Skeletal muscle satellite cell (primary cell): ENCODE results near the gene FOXK2.

Source experiments
- H3K27me3 ChIP-seq: 2 replicates; pipeline ENCODE4 v1.7.0; 2013; ENCODE audit warnings: low read length; ENCODE audit not compliant: control insufficient read depth, insufficient read depth
- H3K36me3 ChIP-seq: 2 replicates; pipeline ENCODE4 v1.7.0; 2013; ENCODE audit warnings: mild to moderate bottlenecking, control low read depth, low read length; ENCODE audit not compliant: insufficient read depth
- H3K4me1 ChIP-seq: 2 replicates; pipeline ENCODE4 v1.7.0; 2013; ENCODE audit warnings: low read length; ENCODE audit not compliant: control insufficient read depth, insufficient read depth
- H3K4me2 ChIP-seq: 2 replicates; pipeline ENCODE4 v1.7.0; 2013; ENCODE audit warnings: mild to moderate bottlenecking, low read length
- H3K4me3 ChIP-seq: 2 replicates; pipeline ENCODE4 v1.7.0; 2013; ENCODE audit warnings: low read length
- H3K9ac ChIP-seq: 2 replicates; pipeline ENCODE4 v1.7.0; 2013; ENCODE audit warnings: mild to moderate bottlenecking, low read depth, low read length, moderate library complexity
- H3K9me3 ChIP-seq: replicated peaks from 2 replicates; pipeline ENCODE4 v1.7.0; 2013; ENCODE audit warnings: mild to moderate bottlenecking, control low read depth, low read length

Gene FOXK2

DNA sequence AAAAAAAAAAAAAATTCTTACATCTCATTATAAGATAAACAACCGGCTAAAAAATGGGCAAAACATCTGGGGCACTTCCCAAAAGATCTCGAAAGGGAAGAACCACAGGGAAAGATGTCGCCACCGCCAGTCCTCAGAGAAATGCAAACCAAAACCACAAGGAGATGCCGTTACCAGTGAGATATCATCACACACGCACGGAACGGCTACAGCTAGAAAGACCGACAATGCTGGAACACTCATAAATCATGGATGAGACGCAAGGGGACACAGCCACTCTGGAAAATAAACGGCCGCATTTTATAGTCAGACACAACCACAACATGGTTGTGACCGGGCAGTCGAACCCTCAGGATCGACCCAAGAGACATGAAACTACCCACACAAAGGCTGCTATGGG lies 104.2 kb downstream of the FOXK2 start:
- Histone ChIP-seq H3K9me3 (no peaks in the 10 kb centered on the region), H3K4me1 (no peaks in the 10 kb centered on the region), H3K4me2 (no peak overlapping the region), H3K27me3 (no peaks in the 10 kb centered on the region), H3K36me3 (peaks cover 69% of the 10 kb centered on the region), H3K9ac (no peak overlapping the region), H3K4me3 (no peak overlapping the region)

DNA sequence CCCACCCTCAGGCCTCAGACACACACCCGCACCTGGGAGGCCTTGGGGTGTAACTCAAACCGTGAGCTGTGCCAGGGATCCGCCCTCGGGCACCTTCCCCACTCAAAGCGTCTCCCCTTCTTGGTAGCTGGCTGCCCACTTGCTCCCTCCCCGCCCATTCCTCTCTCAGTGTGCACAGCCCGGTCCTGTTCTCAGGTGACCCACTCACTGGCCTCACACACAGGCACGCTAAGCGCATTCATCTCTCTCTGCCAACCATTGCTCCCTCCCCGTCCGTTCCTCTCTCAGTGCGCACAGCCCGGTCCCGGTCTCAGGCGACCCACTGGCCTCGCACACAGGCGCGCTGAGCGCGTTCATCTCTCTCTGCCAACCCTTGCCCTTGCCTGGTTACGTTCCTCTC lies 107.9 kb downstream of the FOXK2 start:
- Histone ChIP-seq H3K4me1 (no peaks in the 10 kb centered on the region), H3K9ac (no peak overlapping the region), H3K4me2 (no peak overlapping the region), H3K27me3 (no peaks in the 10 kb centered on the region), H3K4me3 (no peak overlapping the region), H3K9me3 (no peaks in the 10 kb centered on the region), H3K36me3 (peaks cover 55% of the 10 kb centered on the region)

DNA sequence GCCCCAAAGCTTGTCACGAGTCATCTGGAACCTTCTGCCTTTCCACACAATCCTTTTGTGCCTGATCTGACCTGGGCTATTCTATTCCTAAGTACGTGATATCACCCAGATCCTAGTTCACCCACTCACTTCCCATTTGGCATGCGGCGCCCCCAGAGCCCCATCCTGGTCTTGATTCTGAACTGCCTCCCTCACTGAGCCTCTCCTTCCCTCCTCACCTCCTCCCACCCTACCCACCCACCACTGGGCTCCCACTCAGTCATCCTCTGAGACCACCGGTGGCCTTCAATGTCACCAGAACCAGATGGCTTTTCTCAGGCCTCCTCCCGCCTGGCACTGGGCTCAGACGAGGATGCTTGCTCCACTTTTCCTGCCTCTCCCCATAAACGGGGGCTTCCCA lies 110.2 kb downstream of the FOXK2 start:
- peaks cover 58% of the 10 kb centered on the region for H3K36me3 ChIP-seq
- no peak overlapping the region for H3K4me2 ChIP-seq
- no peaks in the 10 kb centered on the region for H3K4me1 ChIP-seq
- no peaks in the 10 kb centered on the region for H3K9me3 ChIP-seq
- no peak overlapping the region for H3K9ac ChIP-seq
- no peaks in the 10 kb centered on the region for H3K27me3 ChIP-seq
- H3K4me3 ChIP-seq = no peak overlapping the region

DNA sequence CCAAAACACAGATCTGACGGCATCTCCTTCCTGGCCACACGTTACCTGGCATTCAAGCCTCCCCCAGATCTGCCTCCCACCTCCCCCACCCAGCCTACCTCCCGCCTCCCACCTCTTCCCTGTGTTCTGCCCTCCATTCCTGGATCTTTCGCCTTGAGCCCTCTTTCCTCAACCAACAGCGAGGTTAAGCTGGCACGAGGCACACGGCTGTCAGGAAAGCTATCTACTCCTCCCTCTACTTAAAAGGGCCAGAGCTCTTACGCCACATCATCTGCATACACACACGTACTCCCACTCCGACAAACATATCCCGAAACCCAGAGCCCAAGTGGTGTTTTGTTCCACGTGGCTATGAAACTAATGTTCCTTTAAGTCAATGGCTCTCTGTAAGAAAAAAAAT lies 110.7 kb downstream of the FOXK2 start:
- Histone ChIP-seq H3K4me2 (no peak overlapping the region), H3K9ac (no peak overlapping the region), H3K27me3 (no peaks in the 10 kb centered on the region), H3K4me3 (no peak overlapping the region), H3K4me1 (no peaks in the 10 kb centered on the region), H3K36me3 (peaks cover 54% of the 10 kb centered on the region), H3K9me3 (no peaks in the 10 kb centered on the region)

DNA sequence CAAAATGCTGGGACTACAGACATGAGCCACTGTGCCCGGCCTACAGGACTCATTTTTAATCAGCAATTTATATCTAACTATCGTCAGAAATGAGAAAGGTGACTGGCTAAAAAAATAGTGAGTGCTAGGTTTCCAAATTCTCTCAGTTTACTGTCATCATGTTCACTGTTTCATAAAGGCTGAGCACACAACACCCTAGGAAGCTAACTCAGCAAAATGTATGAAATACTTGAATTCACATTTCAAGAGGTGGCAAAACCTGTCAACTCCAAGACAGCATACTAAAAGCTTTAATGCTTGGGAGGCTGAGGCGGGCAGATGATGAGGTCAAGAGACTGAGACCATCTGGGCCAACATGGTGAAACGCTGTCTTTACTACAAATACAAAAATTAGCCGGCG lies 112.0 kb downstream of the FOXK2 start:
- H3K36me3 ChIP-seq = peaks cover 47% of the 10 kb centered on the region
- no peak overlapping the region for H3K9ac ChIP-seq
- H3K4me1 ChIP-seq = no peaks in the 10 kb centered on the region
- H3K4me2 ChIP-seq = no peak overlapping the region
- H3K27me3 ChIP-seq = no peaks in the 10 kb centered on the region
- no peak overlapping the region for H3K4me3 ChIP-seq
- no peaks in the 10 kb centered on the region for H3K9me3 ChIP-seq

DNA sequence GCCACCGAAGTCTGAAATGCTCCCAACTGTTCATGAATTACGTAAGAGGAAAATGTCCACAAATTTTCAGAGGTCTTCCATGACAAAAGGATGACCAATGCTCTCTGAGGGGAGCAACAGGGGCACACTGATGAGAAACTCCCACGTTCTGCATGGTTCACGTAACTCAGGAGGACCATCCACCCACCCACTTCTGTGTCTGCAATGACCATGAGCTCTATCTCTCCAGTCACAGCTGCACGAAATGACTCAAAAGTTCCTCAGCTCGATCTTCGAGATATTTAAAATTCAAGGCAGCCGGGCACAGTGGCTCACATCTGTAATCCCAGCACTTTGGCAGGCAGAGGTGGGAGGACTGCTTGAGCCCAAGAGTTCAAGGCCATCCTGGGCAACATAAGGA lies 112.9 kb downstream of the FOXK2 start:
- H3K4me3 ChIP-seq = no peak overlapping the region
- no peak overlapping the region for H3K4me2 ChIP-seq
- H3K27me3 ChIP-seq = no peaks in the 10 kb centered on the region
- H3K9me3 ChIP-seq = no peaks in the 10 kb centered on the region
- no peak overlapping the region for H3K9ac ChIP-seq
- H3K4me1 ChIP-seq = no peaks in the 10 kb centered on the region
- H3K36me3 ChIP-seq = peaks cover 43% of the 10 kb centered on the region

DNA sequence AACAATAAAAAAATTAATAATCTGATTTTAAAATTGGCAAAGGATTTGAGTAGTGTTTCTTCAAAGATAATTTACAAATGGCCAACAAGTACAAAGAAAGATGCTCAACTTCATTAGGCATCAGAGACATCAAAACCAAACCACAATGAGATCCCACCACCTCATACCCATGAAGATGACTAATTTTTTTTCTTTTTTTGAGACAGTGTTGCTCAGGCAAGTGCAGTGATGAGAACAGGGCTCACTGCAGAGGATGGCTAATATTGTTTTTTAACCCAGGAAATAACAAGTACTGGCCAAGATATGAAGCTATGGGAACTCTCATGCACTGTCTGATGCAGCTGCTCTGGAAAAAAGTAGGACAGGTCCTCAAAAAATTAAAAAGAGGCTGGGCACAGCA lies 113.8 kb downstream of the FOXK2 start:
- H3K27me3 ChIP-seq = no peaks in the 10 kb centered on the region
- H3K9me3 ChIP-seq = no peaks in the 10 kb centered on the region
- H3K4me2 ChIP-seq = no peak overlapping the region
- peaks cover 2% of the 10 kb centered on the region for H3K4me1 ChIP-seq
- peaks cover 40% of the 10 kb centered on the region for H3K36me3 ChIP-seq
- H3K9ac ChIP-seq = no peak overlapping the region
- no peak overlapping the region for H3K4me3 ChIP-seq

DNA sequence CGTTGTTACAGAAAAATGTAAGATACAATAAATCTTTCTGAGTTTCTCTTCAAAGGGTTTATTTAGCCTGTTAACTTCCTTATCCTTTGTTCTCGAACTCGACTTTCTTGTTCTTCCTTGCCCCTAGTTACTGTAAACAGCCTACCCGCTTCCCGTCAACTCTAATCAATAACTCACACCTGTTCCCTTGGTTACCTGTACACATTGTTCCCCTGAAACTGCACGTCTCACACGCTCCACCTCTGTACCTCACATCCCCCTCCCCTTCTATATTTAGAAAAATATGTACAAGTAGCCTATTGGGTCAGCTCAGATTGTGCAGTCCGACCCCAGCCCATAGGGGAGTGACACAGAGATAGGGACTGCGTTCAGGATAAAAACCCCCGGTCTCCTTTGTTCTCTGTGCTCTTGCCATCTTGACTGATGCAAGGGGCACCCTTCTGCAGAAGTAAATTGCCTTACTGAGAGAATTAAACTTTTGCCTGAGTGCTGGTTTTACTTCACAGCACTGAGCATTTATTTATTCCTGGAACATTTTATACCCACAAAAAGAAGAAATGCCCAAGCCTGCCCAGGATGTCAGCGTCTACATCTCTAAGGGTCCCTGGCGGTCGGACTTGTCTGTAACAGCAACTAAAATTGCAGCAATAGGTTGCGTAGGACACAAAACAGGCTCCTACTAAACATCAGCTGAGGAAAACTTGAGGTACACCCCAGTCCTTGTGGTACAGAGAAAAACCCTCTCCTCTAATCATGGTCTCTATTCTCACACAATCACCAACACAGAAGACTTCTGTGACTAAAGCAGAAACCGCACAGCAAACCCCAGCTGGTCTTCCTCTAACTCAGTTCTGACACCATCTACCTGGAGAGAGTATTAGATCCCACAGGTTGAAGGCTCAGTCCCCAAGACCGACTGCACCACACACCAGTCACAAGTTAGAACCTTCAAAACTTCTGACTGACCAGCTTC lies 117.4 kb downstream of the FOXK2 start:
- Histone ChIP-seq H3K4me1 (peaks cover 4% of the 10 kb centered on the region), H3K9me3 (no peaks in the 10 kb centered on the region), H3K4me2 (no peak overlapping the region), H3K4me3 (no peak overlapping the region), H3K9ac (no peak overlapping the region), H3K36me3 (peaks cover 42% of the 10 kb centered on the region), H3K27me3 (no peaks in the 10 kb centered on the region)

DNA sequence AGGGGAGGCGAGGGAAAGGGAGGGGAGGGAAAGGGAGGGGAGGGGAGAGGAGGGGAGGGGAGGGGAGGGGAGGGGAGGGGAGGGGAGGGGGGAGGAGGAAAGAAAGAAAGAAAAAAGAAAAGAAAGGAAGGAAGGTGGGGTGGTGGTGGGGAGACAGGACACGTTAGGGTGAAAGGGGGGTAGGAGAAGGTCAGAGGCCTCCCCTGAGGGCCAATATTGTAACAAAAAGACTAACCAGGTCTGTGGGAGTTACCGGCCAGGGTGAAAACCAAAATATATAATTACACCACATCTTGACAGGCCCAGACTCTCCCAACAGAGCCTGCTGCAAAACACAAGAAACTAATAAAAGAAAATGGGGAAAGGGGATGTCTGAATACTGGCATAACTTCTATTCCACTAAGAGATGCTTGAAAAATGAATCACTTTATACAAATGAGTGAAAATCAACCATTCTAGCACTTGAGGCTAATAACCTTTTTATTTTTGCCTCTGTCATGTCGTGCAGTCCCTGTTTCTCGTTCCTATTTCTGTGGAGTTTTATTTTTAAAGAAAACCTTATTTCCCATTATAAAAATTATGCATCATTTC lies 118.7 kb downstream of the FOXK2 start:
- Histone ChIP-seq H3K4me1 (peaks cover 4% of the 10 kb centered on the region), H3K4me2 (no peak overlapping the region), H3K27me3 (no peaks in the 10 kb centered on the region), H3K36me3 (peaks cover 52% of the 10 kb centered on the region), H3K9me3 (no peaks in the 10 kb centered on the region), H3K4me3 (no peak overlapping the region), H3K9ac (no peak overlapping the region)

DNA sequence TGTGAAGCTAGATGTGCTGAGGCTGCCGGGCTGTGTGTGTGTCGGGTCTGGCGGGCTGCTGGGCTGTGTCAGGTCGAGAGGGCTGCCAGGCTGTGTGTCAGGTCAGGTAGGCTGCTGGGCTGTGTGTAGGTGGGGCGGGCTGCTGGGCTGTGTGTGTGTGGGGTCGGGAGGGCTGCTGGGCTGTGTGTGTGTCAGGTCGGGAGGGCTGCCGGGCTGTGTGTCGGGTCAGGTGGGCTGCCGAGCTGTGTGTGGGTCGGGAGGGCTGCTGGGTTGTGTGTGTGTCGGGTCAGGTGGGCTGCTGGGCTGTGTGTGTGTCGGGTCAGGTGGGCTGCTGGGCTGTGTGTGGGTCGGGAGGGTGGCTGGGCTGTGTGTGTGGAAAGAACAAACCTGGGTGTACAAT lies 120.1 kb downstream of the FOXK2 start:
- Histone ChIP-seq H3K36me3 (peaks cover 55% of the 10 kb centered on the region), H3K9me3 (no peaks in the 10 kb centered on the region), H3K27me3 (no peaks in the 10 kb centered on the region), H3K4me1 (peaks cover 4% of the 10 kb centered on the region), H3K9ac (no peak overlapping the region), H3K4me3 (no peak overlapping the region), H3K4me2 (no peak overlapping the region)

DNA sequence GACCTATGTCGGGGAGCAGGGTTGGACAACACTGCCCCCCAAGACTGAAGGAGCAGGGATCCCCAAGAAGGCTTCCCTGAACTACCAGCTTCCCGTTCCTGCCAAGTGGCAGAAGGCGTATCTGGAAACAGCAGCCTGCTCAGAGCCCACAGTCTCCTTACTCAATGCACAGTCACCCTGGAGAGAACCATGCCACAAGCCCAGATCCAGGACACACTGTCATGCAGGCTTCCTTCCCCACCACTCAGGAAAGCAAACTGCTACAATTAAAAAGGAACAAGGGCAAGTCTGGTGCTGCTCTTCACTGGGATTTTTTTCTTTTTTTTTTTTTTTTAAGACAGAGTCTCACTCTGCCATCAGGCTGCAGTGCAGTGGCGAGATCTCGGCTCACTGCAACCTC lies 120.5 kb downstream of the FOXK2 start:
- Histone ChIP-seq H3K4me3 (no peak overlapping the region), H3K27me3 (no peaks in the 10 kb centered on the region), H3K9me3 (no peaks in the 10 kb centered on the region), H3K4me2 (no peak overlapping the region), H3K9ac (no peak overlapping the region), H3K36me3 (peaks cover 55% of the 10 kb centered on the region), H3K4me1 (peaks cover 4% of the 10 kb centered on the region)

DNA sequence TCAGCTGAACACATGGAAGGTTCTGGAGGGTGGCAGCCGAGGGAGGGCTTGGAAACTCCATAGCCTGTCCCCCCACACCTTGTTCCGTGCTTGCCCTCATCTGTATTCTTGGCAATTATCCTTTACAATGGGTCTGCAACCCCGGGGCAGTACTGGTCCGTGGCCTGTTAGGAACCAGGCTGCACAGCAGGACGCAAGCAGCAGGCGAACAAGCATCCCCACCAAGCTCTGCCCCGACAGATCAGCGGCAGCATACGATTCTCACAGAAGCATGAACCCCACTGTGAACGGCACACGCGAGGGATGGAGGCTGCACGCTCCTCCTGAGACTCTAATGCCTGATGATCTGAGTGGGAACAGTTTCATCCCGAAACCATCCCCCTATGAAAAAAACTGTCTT lies 122.5 kb downstream of the FOXK2 start:
- peaks cover 55% of the 10 kb centered on the region for H3K36me3 ChIP-seq

More for the DNA sequence above, 122.5 kb downstream of the FOXK2 start:
- no peaks in the 10 kb centered on the region for H3K9me3 ChIP-seq
- H3K27me3 ChIP-seq = no peaks in the 10 kb centered on the region
- H3K4me3 ChIP-seq = no peak overlapping the region
- peaks cover 12% of the 10 kb centered on the region for H3K4me1 ChIP-seq
- no peak overlapping the region for H3K9ac ChIP-seq
- no peak overlapping the region for H3K4me2 ChIP-seq
